Measurements from ENCODE around the gene HEPN1.
A peak's percentile ranks its signal among the peaks of the same experiment; 100 is the strongest.

The HEPN1 gene

GRCh38 chr11:124918950-124919349 is at the start of gene HEPN1:
Gene HEPN1 (plus strand): TSS chr11:124919250.
- no peak for DNase-seq (ENCODE audit: low read depth, low spot score)

GRCh38 chr11:124869331-124869730 is 49.7 kb upstream of the HEPN1 start:
- DNase-seq (ENCODE audit: low read depth, low spot score), result no peak

- DNase-seq (ENCODE audit: low read depth, low spot score), result no peak
These were observed 49.1 kb upstream of the HEPN1 start for GRCh38 chr11:124869856-124870387.

GRCh38 chr11:124870430-124870829 is 48.6 kb upstream of the HEPN1 start:
- DNase-seq (ENCODE audit: low read depth, low spot score), result no peak

GRCh38 chr11:124872280-124872679 is 46.8 kb upstream of the HEPN1 start:
- no peak for DNase-seq (ENCODE audit: low read depth, low spot score)

- no peak for DNase-seq (ENCODE audit: low read depth, low spot score)
These were observed 46.3 kb upstream of the HEPN1 start for GRCh38 chr11:124872741-124873140.

GRCh38 chr11:124873951-124874350 is 45.1 kb upstream of the HEPN1 start:
- DNase-seq (ENCODE audit: low read depth, low spot score), result no peak

- no peak for DNase-seq (ENCODE audit: low read depth, low spot score)
These were observed 44.3 kb upstream of the HEPN1 start for GRCh38 chr11:124874571-124875255.

GRCh38 chr11:124875401-124875800 is 43.6 kb upstream of the HEPN1 start:
- no peak for DNase-seq (ENCODE audit: low read depth, low spot score)

- DNase-seq (ENCODE audit: low read depth, low spot score), result peak; percentile 88
These were observed 42.9 kb upstream of the HEPN1 start for GRCh38 chr11:124875943-124876817.

- DNase-seq (ENCODE audit: low read depth, low spot score), result no peak
These were observed 42.0 kb upstream of the HEPN1 start for GRCh38 chr11:124876818-124877630.

GRCh38 chr11:124877631-124877909 is 41.5 kb upstream of the HEPN1 start:
- DNase-seq (ENCODE audit: low read depth, low spot score), result no peak

- DNase-seq (ENCODE audit: low read depth, low spot score), result no peak
These were observed 40.9 kb upstream of the HEPN1 start for GRCh38 chr11:124877910-124878758.

- DNase-seq (ENCODE audit: low read depth, low spot score), result no peak
These were observed 40.1 kb upstream of the HEPN1 start for GRCh38 chr11:124878759-124879492.

GRCh38 chr11:124879493-124880289 is 39.4 kb upstream of the HEPN1 start:
- no peak for DNase-seq (ENCODE audit: low read depth, low spot score)

GRCh38 chr11:124880290-124880611 is 38.8 kb upstream of the HEPN1 start:
- DNase-seq (ENCODE audit: low read depth, low spot score), result no peak

GRCh38 chr11:124880958-124881357 is 38.1 kb upstream of the HEPN1 start:
- DNase-seq (ENCODE audit: low read depth, low spot score), result no peak

- DNase-seq (ENCODE audit: low read depth, low spot score), result no peak
These were observed 36.5 kb upstream of the HEPN1 start for GRCh38 chr11:124882339-124883071.

GRCh38 chr11:124884340-124884739 is 34.7 kb upstream of the HEPN1 start:
- DNase-seq (ENCODE audit: low read depth, low spot score), result no peak

Measured in brain pericyte (primary cell).